ENCODE measurements around the gene PRKCE. TPM values are rescaled to one million over a fixed set of nuclear protein-coding genes. Genes with fewer than 3 reads are reported as not detected.

The PRKCE gene
- total and polyA plus RNA-seq, 2 donors (not counting 1 experiment from before 2014, with no cell fraction given) = 23.6 to 271 TPM

DNA sequence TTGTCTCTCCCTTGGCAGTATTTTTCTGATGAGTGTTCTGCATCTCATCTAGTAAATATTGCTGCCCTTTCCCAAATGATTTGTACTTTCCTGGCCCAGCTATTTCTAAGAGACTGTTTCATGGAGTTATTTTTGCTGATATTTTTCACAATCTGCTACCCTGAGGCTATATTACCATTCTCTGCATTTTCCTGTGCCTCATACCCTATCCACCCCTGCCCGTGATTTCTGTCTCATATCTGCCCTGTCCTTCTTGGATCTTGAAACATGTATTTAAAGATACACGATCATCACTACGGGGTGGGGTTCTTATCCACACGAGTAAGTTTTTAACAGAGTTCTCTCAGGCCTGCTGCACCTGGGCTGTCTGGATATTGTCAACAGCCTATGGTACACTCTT lies 556.1 kb downstream of the PRKCE start:
- Histone ChIP-seq H3K4me1 (ENCODE audit: control insufficient read depth in 2 of 2, insufficient read depth in 2 of 2, low read length in 2 of 2) (no peaks in the 10 kb centered on the region), H3K79me2 (ENCODE audit: control insufficient read depth, insufficient read depth, low read length) (no peaks in the 10 kb centered on the region), H3K36me3 (replicated peaks in 1 of 2; ENCODE audit: control extremely low read depth in 1 of 2, control insufficient read depth in 1 of 2, extremely low read depth in 1 of 2, insufficient read depth in 2 of 2, low read length in 1 of 2) (no peaks in the 10 kb centered on the region), H3K9ac (ENCODE audit: low read length) (no peak overlapping the region), H3K27ac (ENCODE audit: low read length in 2 of 2) (no peak overlapping the region), H3K27me3 (replicated peaks in 1 of 4; ENCODE audit: control extremely low read depth in 1 of 4, control insufficient read depth in 3 of 4, insufficient read depth in 4 of 4, low read length in 3 of 4) (no peaks in the 10 kb centered on the region), H2AFZ (ENCODE audit: insufficient read depth, low read depth, low read length, poor library complexity, severe bottlenecking) (no peak overlapping the region), H4K20me1 (ENCODE audit: control insufficient read depth, insufficient read depth, low read length, poor library complexity, severe bottlenecking) (no peaks in the 10 kb centered on the region), H3K4me2 (replicated peaks; ENCODE audit: low read depth, low read length, poor library complexity, severe bottlenecking) (no peak overlapping the region), H3K9me3 (ENCODE audit: control extremely low read depth in 1 of 3, control insufficient read depth in 2 of 3, insufficient read depth in 1 of 3, low read length in 2 of 3) (peaks cover 0 to 4% (median 4%) of the 10 kb centered on the region in 3 donors), H3K4me3 (ENCODE audit: control extremely low read depth in 1 of 5, extremely low read depth in 1 of 5, insufficient read depth in 1 of 5, low read depth in 2 of 5, low read length in 4 of 5) (no peak overlapping the region)
- ChIA-PET CTCF (no interaction called here), POLR2A (no interaction called here)
- no peak overlapping the region for H3K4me3 Mint-ChIP-seq
- intact Hi-C loops (cut with micrococcal nuclease) = no loop called here
- DNase-seq = no peak
- no peaks in the 10 kb centered on the region for H3K4me1 Mint-ChIP-seq
- WGBS (ENCODE audit: insufficient coverage) = 83% methylated on average over 1 of the region's 4 CpGs
- peaks cover 8% of the 10 kb centered on the region for H3K9me3 Mint-ChIP-seq (ENCODE audit: insufficient read depth)
- ATAC-seq (ENCODE audit: low read depth) = no peak
- peaks cover 4% of the 10 kb centered on the region for H3K27me3 Mint-ChIP-seq
- TF ChIP-seq, protein P1, sequence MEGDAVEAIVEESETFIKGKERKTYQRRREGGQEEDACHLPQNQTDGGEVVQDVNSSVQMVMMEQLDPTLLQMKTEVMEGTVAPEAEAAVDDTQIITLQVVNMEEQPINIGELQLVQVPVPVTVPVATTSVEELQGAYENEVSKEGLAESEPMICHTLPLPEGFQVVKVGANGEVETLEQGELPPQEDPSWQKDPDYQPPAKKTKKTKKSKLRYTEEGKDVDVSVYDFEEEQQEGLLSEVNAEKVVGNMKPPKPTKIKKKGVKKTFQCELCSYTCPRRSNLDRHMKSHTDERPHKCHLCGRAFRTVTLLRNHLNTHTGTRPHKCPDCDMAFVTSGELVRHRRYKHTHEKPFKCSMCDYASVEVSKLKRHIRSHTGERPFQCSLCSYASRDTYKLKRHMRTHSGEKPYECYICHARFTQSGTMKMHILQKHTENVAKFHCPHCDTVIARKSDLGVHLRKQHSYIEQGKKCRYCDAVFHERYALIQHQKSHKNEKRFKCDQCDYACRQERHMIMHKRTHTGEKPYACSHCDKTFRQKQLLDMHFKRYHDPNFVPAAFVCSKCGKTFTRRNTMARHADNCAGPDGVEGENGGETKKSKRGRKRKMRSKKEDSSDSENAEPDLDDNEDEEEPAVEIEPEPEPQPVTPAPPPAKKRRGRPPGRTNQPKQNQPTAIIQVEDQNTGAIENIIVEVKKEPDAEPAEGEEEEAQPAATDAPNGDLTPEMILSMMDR (IDR thresholded peaks at IDR 0.05) = no peak
- no peak for TF ChIP-seq EZH2 (IDR thresholded peaks at IDR 0.05; ENCODE audit: borderline replicate concordance, insufficient read depth, low read depth, low read length, poor library complexity, severe bottlenecking)
- H3K27ac Mint-ChIP-seq = no peak overlapping the region

DNA sequence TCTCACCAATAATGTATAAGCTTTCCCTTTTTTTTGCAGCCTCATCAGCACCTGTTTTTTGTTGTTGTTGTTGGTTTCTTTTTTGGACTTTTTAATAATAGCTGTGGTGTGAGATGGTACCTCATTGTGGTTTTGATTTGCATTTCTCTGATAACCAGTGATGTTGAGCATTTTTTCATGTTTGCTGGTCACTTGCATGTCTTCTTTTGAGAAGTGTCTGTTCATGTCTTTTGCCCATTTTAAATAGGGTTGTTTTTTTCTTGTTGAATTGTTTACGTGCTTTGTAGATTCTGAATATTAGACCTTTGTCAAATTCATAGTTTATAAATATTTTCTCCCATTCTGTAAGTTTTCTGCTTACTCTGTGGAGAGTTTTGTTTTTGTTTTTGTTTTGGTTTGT lies 557.3 kb downstream of the PRKCE start:
- DNase-seq (no peak), ATAC-seq (ENCODE audit: low read depth) (no peak)
- Histone ChIP-seq H3K79me2 (ENCODE audit: control insufficient read depth, insufficient read depth, low read length) (no peaks in the 10 kb centered on the region), H3K4me2 (replicated peaks; ENCODE audit: low read depth, low read length, poor library complexity, severe bottlenecking) (no peak overlapping the region), H2AFZ (ENCODE audit: insufficient read depth, low read depth, low read length, poor library complexity, severe bottlenecking) (no peak overlapping the region), H3K4me3 (ENCODE audit: control extremely low read depth in 1 of 5, extremely low read depth in 1 of 5, insufficient read depth in 1 of 5, low read depth in 2 of 5, low read length in 4 of 5) (no peak overlapping the region), H3K9ac (ENCODE audit: low read length) (no peak overlapping the region), H3K4me1 (ENCODE audit: control insufficient read depth in 2 of 2, insufficient read depth in 2 of 2, low read length in 2 of 2) (no peaks in the 10 kb centered on the region), H3K27ac (ENCODE audit: low read length in 2 of 2) (no peak overlapping the region), H3K27me3 (replicated peaks in 1 of 4; ENCODE audit: control extremely low read depth in 1 of 4, control insufficient read depth in 3 of 4, insufficient read depth in 4 of 4, low read length in 3 of 4) (no peaks in the 10 kb centered on the region), H3K36me3 (replicated peaks in 1 of 2; ENCODE audit: control extremely low read depth in 1 of 2, control insufficient read depth in 1 of 2, extremely low read depth in 1 of 2, insufficient read depth in 2 of 2, low read length in 1 of 2) (no peaks in the 10 kb centered on the region), H3K9me3 (ENCODE audit: control extremely low read depth in 1 of 3, control insufficient read depth in 2 of 3, insufficient read depth in 1 of 3, low read length in 2 of 3) (peaks cover 0 to 4% (median 4%) of the 10 kb centered on the region in 3 donors), H4K20me1 (ENCODE audit: control insufficient read depth, insufficient read depth, low read length, poor library complexity, severe bottlenecking) (no peaks in the 10 kb centered on the region)
- Mint-ChIP-seq H3K9me3 (ENCODE audit: insufficient read depth) (peaks cover 12% of the 10 kb centered on the region), H3K4me1 (no peaks in the 10 kb centered on the region), H3K27ac (no peak overlapping the region), H3K4me3 (no peak overlapping the region), H3K27me3 (peaks cover 9% of the 10 kb centered on the region)
- ChIA-PET POLR2A (no interaction called here), CTCF (no interaction called here)
- no CpG with 5 or more reads among the region's 1 CpG for WGBS (ENCODE audit: insufficient coverage)
- no peak for TF ChIP-seq EZH2 (IDR thresholded peaks at IDR 0.05; ENCODE audit: borderline replicate concordance, insufficient read depth, low read depth, low read length, poor library complexity, severe bottlenecking)
- TF ChIP-seq, protein P1 (IDR thresholded peaks at IDR 0.05) = no peak
- intact Hi-C loops (cut with micrococcal nuclease) = no loop called here
